Caki2 (cell line): ENCODE results near the gene GRIN2A. TPM values are rescaled to one million over a fixed set of nuclear protein-coding genes. Genes with fewer than 3 reads are reported as not detected.

Experiments used
- DNase-seq: peaks from one replicate; pipeline ENCODE4 v3.0.0-alpha.2; 2015; ENCODE audit warnings: low read depth
- in situ Hi-C: cut with HindIII; loops from 2 replicates; pipeline ENCODE4 v1.10.0; 2016; ENCODE audit warnings: low sequenced_read_pairs, low pct_unique_long_range_greater_than_20kb, mixed read lengths
- total RNA-seq: library from RNA; depleted of rRNA; stranded (reverse); fragments of >200 nt; shearing (Covaris generic); gene quantifications from 2 replicates; pipeline ENCODE4 v1.2.3, GENCODE V29; 2014; ENCODE audit warnings: low replicate concordance

Gene GRIN2A
- total RNA-seq, 1 experiment from 2014 or later: not detected

DNA sequence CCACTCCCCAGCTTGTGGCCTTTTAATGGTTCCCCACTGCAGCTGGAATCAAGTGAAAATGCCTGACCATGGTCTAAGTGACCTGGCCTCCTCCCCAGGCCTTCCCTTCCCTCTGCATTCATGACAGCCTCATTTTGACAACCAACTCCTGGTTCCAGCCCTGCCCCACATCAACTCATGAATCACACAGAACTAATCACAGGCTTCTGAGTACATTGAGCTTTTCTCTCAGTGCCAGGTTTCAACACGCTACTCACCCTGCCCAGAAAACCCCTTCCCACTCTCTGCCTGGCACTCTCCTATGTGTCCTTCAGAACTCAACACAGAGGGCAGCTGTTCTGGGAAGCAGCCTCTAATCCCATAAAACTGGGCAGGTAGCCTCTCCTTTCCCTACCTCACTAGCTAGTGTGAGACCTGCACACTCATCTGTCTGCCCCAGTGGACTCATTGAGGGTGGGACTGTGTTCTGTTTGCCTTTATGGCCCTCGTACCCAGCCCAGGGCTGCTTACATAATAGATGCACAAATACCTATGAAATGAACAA lies 313.6 kb downstream of the GRIN2A start:
- in situ Hi-C loops: no loop called here
- DNase-seq: no peak

DNA sequence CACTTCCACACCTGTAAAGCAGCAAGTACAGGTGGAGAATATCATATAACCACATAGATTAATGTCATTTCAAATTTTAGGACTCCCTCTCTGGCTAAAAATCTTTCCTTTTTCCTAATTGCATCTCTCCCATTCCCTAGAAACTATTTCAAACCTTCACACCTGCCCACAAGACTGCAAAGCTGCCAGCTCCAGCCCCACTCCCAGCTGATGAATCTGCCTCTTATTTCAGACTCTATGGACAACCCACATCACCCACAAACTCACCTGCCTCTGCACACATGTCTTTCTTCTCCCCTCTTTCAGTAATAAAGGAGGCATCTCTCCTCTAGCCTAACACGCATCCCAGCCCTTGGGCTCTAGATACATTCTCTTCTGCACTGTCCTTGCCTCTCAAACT lies 315.1 kb downstream of the GRIN2A start:
- in situ Hi-C loops: no loop called here
- DNase-seq: no peak

DNA sequence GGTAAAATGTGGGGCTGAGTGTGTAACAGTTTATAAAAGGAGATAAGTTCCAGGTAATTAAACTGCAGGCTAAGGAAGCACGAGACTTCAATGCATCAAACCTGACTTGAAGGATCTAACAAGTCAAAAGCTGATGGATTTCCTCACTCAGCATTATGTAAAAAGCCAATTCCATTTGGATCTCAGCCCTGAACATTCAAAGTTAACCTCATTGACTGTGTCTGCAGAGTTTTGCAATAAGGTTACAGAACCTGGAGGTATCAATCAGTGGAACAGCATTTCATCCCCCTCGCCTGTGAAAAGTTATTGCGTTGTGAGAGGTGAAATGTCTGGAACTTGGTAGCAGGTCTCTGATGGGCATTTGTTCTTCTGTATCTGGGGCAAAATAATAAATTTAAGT lies 317.8 kb downstream of the GRIN2A start:
- in situ Hi-C loops: no loop called here
- DNase-seq: no peak

DNA sequence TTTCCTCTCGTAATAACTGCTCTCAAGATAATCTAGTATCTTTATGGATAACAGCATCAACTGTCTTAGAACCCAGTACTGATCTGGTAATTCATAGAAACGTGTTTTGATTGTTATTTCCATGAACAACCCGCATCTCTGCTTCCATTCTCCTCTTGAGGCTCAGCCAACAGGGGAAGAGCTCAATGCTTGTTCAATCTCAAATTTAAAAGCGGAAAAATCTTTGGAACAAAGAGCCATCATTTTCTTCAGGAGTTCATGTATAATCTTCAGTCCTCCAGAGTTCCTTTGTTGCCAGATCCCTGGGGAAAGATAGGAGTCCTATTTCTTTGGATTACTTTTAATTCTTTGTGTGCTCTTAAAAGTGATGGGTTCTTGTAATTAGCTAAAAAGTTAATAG lies 319.9 kb downstream of the GRIN2A start:
- no peak for DNase-seq
- in situ Hi-C loops: no loop called here

DNA sequence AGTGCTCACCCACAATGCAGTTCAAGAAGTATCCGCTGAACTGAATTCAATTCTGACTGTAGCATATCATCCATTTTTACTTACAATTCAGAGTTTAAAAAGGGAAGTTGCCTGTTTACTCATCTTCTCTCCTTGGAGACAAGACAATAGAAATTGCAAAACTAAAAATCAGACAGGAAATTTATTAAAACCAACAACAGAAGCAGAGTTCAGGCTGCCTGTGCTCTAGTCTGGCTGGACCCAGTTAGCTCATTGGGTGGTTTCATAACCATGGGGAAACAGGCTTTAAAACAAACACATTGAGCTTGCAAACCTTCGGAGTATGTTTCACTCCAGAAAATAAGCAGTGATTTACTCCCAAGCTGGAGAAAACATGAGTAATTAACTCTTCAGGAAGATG lies 321.4 kb downstream of the GRIN2A start:
- no peak for DNase-seq
- in situ Hi-C loops: no loop called here

DNA sequence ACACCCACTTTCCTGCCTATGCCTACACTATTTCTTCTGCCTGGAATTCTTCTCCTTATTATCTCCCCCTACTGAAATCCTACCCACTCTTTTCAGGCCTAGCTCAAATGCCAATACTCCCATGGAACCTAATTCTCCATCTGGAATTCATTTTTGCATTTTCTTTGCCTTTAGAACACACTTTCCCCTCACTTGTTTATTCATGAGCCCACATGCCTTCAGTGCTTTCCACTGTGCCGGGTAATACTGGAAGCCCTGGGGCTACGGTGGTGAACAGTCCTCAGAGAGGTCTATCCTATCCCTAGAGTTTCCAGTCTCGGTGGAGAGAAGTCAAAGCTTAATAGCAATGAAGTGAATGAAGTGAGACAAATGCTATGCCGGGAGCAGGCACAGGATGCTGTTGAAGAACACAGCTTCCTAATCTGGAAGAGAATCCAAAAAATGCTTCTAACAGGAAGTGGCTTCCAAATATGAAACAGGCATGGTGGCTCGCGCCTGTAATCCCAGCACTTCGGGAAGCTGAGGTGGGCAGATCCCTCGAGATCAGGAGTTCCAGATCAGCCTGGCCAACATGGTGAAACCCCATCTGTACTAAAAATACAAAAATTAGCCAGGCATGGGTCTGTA lies 322.4 kb downstream of the GRIN2A start:
- in situ Hi-C loops: no loop called here

DNA sequence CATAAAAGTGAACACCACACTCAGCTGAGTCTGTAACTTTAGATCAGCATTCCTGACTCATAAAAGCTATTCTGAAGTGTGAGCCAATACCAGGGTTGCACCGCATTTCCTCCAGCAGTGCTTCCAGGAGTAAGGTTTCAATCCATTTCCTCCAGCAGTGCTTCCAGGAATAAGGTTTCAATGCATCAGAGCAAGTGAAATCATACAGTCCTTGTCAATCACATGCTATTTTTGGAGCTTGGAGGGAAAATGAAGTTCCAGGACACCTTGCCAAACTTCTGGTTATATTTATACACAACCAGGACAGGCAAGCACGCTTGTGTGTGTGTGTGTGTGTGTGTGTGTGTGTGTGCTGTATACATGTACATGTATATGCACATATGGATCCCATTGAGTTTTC lies 327.6 kb downstream of the GRIN2A start:
- in situ Hi-C loops: no loop called here
- DNase-seq: no peak

More for the DNA sequence above, 322.4 kb downstream of the GRIN2A start:
- no peak for DNase-seq

DNA sequence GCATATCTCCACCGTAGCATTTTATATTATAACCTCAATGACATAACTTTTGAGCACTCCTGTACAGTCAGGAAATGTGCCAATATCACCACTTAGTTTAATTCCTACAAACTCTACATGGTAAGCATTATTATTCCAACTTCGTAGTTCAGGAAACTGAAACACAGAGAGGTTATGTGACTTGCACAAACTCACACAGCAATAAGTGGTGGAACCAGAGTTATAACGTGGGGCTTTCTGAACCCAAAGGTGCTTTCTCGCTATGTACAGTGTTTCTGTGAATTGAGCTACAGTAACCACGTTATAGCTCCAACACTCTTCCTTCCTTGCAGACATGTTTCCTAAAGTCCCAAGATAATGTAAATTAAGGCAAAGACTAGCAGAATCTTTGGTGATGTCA lies 330.2 kb downstream of the GRIN2A start:
- no peak for DNase-seq
- in situ Hi-C loops: no loop called here

DNA sequence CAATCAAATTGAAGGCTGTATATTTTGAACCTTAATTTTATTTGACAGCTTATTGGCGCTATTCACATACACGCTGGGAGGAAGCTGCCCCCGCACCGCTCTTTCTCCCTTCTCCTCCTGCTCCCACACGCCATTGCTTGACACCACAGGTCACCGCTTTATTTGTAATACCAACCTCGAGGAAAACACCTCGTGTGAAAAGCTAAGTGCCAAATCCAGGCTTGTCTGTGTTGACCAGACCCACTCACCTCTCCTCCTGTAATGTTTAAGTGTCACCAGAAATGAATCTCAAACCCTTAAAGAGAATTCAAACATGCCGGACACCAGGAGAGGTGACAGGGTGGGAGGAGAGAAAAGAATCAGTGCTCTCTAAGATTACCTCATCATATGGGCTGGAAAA lies 331.4 kb downstream of the GRIN2A start:
- in situ Hi-C loops: no loop called here

DNA sequence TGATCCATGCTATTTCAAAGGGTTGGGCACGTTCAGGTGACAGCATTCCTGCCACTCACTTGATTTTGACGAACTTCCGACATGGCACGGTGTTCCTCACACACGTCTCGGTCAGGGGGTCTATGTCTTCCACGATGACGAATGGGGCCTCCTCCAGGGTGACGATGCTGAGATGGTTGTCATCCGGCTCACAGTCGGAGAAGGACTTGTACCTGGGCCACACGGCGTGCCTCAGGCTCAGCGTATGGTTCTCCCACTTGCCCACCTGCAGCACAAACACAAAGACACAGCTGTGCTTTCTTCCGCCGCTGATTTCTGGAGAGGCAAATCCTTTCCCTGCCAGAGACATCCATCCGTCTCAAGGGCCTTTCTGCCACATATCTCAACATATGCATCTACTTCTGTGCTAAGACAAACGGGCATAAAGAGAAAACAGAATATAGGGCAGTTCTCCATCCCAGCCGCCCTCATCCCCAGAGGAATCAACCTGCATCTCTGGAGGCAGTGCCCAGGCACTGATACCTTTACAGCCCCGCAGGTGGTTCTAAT lies 332.5 kb downstream of the GRIN2A start:
- in situ Hi-C loops: no loop called here
- no peak for DNase-seq

More for the DNA sequence above, 331.4 kb downstream of the GRIN2A start:
- DNase-seq: no peak

DNA sequence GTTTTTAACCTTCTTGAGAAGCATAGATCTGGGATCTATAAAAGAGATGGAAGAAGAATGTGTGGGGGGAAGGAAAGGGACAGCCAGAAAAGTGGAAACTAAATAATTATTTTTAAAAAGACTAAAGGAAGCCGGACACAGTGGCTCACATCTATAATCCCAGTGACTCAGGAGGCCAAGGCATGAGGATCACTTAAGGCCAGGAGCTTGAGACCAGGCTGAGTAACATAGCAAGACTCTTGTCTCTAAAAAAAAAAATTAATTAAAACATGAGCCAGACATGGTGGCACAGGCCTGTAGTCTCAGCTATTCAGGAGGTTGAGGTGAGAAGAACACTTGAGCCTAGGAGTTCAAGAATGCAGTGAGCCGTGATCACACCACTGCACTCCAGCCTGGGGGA lies 335.1 kb downstream of the GRIN2A start:
- in situ Hi-C loops: no loop called here
- DNase-seq: no peak

DNA sequence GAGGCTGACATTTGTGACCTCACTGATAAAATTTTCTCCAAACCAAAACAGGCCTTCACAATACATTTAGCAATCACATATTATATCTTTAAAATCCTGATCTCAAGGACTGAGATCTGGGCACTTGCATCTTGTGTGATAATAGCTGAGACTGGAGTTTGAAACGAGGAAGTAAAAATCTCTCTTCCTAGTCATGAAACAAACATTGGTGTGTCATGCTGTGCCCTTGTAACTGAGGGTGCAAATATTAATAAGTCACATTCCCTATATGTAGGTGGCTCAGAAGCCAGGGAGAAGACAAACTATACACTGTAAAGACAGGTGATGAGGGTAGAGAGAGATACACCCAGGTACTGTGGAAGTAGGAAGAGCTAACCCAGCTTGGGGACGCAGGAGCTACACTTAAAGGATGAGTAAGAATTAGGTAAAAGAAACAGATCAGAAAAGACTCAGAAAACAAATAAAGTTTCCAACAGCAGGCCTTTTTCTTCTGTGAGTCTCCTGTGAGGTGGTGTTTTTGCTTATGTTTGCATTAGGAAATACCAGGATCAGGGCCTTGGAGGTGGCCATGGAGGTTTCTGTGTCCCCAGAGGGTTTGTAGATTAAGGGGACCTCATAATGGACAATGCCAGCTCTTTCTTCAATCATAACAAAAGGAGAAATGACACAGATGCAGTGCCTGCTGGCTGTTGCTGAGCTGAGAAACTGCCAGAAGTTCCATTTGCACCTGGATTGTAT lies 335.7 kb downstream of the GRIN2A start:
- in situ Hi-C loops: no loop called here
- no peak for DNase-seq

DNA sequence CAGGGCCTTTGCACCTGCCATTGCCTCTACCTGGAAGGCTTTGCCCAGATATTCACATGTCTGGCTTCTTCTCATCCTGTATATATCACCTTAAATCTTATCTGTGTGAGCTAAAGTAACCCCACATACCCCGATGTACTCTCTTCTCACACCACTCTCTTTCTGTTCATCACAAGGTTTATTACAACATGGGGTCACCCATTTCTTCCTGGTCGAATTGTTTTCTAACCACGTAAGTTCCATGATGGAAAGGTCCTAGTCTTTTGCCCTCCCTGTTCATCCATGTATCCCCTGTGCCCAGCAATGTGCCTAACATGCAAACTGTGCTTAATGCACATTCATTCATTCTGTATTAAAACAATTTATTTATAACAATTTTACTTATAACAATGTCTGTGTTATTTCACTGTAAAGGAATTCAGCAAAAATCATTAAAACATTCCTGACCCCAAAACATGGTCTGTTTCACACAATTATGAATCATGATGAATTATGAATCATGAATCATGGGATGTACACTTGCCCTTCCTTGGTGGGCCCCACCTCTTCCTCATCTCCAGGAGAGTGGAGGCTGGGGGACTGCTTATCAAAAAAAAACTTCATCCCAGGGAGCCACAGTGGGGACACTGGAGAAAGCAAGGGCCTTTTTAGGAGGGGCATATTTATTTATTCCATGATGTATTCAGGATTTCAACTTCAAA lies 336.4 kb downstream of the GRIN2A start:
- no peak for DNase-seq
- in situ Hi-C loops: no loop called here

DNA sequence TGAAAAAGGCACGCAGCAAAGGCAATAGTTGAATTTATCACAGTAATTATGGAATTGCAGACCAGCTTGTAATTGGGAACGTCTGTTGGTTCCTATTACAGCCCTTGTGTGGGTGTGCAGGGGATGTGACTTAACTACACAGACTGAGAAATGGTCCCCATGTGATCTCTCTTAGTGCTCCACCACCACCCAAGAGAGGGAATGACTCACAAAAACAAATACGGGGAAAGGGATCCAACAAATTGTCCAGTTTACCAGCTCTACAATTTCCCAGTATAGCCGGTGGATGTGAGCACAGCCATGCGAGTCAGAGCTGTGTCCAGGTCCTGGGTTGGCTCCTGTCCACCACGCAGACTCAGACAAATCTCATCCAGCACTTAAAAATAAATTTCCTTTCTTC lies 337.9 kb downstream of the GRIN2A start:
- in situ Hi-C loops: no loop called here
- no peak for DNase-seq

DNA sequence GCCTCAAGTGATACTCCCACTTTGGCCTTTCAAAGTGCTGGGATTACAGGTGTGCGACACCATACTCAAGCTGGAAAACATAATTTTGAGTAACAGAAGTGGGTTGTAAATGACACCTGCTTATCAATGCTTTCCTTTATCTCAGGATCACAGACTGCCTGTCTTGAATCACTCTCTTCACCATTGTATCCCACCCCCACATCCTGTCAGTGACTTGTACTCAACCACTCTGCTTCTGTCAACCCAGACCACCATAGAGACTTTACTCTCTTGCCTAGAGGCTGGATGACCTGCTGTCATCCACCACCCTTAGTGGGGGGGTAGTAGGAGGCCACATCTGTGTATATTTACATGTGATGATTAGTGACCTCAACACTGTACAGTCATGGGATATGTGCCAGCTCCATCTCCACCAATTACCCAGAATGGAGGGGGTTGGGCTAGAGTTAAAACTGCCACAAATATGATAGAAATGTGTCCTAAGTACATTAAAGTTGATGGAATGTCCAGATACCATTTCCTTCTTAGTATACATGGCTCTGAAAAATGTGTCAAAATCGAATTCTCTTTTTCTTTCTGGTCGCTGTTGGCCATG lies 338.7 kb downstream of the GRIN2A start:
- in situ Hi-C loops: no loop called here
- no peak for DNase-seq

DNA sequence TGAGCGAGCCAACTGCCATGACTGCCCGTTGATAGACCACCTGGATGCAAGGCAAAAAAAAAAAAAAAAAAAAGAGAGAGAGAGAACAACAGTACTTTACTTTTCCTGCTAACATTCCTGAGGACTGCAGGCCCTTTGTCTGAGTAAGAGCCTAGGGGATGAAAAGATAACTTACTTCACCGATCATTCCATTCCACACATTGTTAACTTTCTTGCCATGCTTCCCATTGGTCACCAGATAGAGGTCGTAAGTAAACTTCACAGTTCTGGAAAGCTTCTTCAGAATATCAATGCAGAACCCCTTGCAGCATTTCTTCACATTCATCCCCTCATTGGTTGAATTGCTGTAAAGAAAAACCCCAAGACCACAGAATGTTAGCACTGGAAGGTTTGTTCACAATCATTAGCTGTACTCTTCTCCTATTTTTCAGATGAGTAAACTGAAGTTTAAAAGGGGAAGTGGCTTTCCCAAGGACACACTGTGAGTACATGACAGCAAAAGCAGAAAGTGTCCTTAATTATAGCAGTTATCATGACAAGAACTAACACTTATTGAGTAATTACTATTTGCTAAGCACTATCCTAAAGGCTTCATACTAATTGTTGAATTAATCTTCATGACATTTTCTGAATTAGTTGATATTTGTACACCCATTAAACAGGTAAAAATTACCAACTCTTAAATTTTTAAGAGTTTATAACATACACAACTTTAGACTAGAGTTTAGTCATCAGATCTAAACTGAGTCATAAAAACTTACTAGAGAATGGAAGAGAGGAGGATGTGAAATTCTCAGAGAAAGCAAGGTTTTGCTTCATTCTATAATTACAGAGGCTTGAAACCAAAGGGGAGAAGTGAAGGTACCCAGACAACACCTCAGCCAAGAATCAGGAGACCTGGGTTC lies 341.2 kb downstream of the GRIN2A start:
- no peak for DNase-seq
- in situ Hi-C loops: no loop called here

DNA sequence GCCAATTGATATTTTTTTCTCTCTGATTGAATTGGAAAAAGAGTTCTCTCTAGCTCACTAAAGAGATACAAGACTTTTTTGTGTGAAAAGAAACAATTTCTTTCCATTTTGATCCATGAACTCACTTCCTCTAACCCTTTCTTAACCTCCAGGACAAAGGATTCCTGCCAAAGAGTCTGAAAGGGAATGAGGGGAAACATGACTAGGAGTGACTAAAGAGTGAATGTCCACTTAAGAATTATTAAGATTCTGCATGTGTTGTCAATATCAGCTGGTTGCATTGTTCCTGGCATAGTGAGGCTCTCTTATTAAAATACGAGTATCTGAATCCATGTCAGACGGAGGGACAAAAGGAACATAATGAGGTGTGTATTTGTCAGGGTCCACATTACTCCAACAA lies 344.7 kb downstream of the GRIN2A start:
- no peak for DNase-seq
- in situ Hi-C loops: no loop called here
